ENCODE data around the gene SDR42E1.

GRCh38 chr16:82005027-82005830 is 6.0 kb downstream of the SDR42E1 start:
- TF ChIP-seq CTCF (IDR thresholded peaks at IDR 0.05), result no peak
- no peak for TF ChIP-seq POLR2A (IDR thresholded peaks at IDR 0.05)

All from tibial nerve (tissue), 3 donors.